ENCODE results near the gene NKTR.

DNA sequence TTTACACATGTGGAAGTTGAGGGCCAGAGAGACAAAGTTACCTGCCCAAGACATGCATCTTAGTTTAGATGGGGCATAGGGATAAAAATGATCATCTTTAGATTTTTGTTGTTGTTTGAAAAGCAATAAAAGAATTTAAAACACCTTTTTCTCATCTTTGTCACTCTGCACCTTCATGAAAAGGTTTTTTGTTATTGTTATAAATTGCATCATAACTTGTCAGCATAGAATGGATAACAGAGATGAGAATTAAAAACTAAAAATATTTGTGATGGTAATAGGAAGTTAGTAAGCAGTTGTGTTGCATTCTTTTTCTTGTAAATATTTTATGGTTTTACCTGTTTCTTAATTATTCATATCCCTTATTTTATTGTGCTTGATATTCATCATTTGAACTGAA lies 39.6 kb downstream of the NKTR start:
- TF ChIP-seq, protein P1, sequence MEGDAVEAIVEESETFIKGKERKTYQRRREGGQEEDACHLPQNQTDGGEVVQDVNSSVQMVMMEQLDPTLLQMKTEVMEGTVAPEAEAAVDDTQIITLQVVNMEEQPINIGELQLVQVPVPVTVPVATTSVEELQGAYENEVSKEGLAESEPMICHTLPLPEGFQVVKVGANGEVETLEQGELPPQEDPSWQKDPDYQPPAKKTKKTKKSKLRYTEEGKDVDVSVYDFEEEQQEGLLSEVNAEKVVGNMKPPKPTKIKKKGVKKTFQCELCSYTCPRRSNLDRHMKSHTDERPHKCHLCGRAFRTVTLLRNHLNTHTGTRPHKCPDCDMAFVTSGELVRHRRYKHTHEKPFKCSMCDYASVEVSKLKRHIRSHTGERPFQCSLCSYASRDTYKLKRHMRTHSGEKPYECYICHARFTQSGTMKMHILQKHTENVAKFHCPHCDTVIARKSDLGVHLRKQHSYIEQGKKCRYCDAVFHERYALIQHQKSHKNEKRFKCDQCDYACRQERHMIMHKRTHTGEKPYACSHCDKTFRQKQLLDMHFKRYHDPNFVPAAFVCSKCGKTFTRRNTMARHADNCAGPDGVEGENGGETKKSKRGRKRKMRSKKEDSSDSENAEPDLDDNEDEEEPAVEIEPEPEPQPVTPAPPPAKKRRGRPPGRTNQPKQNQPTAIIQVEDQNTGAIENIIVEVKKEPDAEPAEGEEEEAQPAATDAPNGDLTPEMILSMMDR (IDR thresholded peaks at IDR 0.05) = no peak
- no peak for TF ChIP-seq POLR2A (IDR thresholded peaks at IDR 0.05)

All from testis (tissue), 2 donors.